ENCODE measurements around the gene LTB4R.

Gene LTB4R

GRCh38 chr14:24279301-24280186 is 31.8 kb upstream of the LTB4R start:
- DNase-seq: no peak

- DNase-seq: no peak
These were observed 30.4 kb upstream of the LTB4R start for GRCh38 chr14:24280797-24281460.

DNA sequence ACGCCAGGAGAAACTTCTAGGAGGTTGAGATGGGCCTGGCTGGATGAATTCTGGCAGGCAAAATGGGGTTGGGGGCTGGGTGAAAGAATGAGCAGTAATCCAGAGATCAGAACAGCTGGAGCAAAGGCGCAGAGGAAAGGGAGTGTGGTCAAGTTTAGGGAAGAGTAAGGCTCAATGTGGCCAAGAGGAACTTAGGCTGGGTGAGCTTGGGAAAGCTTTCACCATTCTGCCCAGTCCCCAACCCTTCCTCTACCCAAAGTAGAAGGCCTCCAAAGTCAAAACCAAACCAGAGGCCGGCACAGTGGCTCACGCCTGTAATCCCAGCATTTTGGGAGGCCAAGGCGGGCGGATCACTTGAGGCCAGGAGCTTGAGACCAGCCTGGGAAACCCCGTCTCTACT is 29.7 kb upstream of the LTB4R start:
- DNase-seq: no peak

DNA sequence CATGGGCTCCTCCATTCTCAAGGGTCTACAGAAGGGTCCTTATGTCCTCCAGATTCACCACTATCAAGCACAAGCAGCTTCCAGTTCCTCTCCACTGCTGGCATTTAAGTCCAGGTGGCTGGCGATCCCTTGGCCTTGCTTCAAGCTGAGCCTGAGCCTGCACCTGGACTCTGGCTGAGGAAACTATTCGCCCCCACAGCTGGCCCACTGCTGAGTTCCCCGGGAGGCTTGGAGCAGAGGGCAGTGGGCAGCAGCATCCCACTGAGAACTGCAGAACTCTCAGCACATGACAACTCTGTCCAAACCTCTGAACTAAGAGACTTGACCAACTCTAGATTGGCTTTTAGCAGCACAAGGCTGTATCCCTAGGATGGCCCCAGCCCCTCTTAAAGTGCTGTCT is 28.6 kb upstream of the LTB4R start:
- DNase-seq: no peak

DNA sequence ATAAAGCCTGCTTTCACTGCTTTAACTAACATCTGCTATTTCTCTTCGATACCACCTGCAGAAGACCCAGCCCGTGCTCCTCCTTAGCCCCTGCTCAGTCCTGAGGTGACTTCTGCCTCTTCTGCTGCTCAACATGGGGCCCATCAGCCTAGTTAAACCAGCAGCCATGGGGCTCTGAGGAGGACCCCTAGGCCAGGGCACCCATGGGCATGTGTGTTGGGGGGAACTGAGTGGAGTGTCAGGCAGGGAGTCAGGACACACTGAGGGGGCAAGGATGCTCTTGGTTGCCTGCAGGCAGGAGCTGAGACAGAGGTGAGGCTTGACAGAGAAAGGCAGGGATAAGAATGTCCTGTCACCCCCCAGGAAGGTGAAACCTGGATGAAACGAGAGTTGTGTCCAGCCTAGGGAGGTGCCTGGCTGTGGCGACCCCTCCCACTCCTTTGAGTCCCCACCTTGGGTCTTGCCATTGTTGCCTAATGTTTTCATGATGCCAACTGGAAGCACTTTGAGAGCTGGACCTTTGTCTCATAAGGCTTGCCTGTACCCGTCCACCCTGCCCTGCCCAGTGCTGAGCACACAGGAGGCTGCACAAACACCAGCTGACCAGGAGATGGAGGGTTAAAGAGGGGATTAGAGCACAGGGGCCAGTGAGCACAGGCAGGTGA is 27.4 kb upstream of the LTB4R start:
- no peak for DNase-seq

DNA sequence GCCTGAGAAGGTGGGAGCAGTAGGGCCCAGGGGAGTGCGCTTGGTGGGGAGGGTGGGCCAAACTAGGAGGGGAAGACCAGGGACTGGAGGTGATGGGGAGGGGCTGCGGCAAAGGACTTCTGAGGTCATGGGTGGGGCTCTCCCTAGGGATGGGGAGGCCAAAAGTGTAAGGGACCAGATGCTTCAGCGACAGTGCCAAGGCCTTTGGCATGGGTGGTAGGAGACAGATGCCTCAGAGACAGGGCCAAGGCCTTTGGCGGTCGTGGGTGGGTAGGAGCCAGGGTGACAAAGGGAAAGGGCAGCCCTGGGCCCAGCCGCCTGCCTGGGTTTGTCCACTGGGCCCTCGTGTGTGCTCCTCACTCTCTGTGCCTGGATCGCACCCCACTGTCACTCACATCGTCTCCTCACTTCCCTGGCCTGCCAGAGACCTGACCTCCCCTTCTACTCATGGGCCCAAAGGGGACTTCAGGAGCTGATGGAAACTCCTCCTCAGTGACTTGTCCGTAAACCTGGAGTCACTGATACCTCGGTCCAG is 26.7 kb upstream of the LTB4R start:
- DNase-seq: no peak

GRCh38 chr14:24285351-24285750 is 26.0 kb upstream of the LTB4R start:
- no peak for DNase-seq

GRCh38 chr14:24286996-24287395 is 24.3 kb upstream of the LTB4R start:
- DNase-seq: no peak

- no peak for DNase-seq
These were observed 21.5 kb upstream of the LTB4R start for GRCh38 chr14:24289649-24290280.

- no peak for DNase-seq
These were observed 20.6 kb upstream of the LTB4R start for GRCh38 chr14:24290746-24291145.

- no peak for DNase-seq
These were observed 19.7 kb upstream of the LTB4R start for GRCh38 chr14:24291446-24292117.

- DNase-seq: no peak
These were observed 19.0 kb upstream of the LTB4R start for GRCh38 chr14:24292118-24292807.

DNA sequence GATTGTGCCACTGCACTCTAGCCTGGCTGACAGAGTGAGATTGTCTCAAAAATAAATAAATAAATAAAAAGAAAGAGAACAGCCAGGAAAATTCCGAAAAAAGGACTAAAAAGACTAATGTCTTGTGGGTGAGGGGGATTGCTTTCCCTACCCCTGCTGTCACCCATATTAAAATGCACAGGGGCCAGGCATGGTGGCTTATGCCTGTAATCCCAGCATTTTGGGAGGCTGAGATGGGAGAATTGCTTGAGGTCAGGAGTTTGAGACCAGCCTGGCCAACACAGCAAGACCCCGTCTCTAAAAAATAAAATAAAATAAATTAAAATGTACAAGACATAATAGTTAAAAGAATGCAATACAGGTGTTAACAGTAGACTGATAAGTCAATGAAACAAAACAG is 17.8 kb upstream of the LTB4R start:
- no peak for DNase-seq

DNA sequence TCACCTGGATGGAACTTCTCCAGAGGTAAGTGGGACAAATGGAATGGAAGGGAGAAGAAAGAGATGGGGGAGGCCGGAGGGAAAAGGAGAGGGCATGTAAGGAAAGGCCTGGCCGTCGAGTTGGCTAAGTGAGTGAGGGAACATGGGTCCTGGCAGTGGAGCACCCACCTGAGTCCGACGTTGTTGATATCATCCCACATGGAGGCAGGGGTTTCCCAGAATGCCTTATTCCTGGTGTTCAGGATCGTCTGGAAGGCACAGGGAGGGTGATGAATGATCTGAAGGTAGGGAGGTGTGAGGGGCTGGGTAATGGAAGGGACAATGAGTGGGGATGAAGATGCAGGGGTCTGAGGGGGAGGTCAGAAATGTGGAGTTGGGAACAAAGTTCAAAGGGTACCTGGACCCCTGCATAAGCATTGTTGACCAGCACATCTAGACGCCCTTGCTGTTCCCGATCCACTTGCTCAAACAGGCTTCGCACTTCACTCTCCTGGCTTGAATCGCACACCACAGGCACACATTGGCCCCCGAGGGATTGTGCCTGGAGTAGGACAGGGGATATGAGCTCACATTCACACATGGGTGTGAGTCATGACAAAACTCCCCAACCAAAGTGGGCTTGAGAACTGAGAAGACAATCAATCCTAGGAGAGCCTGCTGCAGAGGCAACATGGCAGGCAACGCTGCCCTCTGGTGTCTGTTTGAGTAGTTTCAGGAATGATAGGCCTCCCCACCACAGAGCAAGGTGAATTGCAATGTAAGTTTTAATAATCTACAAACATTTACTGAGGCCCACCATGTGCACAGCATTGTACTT is 14.8 kb upstream of the LTB4R start:
- DNase-seq: peak; percentile 94

- DNase-seq: no peak
These were observed 13.9 kb upstream of the LTB4R start for GRCh38 chr14:24297190-24297964.

DNA sequence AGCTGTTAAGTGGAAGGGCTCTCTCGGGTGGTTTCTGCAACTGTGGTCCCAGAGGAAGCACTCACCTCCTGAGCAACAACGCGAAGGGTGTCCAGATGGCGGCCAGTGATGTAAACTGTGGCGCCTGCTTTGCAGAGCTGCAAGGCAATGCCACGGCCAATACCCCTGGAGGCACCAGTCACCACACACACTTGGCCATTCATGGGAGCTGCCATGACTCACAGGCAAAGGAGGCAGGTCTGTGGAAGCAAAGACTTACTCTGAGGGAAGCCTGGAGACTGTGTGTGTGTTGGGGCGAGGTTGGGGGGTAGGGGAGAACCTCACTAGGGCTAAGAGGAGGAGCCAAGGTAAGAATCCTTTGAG is 12.4 kb upstream of the LTB4R start:
- peak; percentile 85 for DNase-seq

- DNase-seq: peak; percentile 94
These were observed 11.8 kb upstream of the LTB4R start, which contains the start of the genes DHRS1 and NOP9 for GRCh38 chr14:24299255-24300191. DHRS1 (minus strand) TSS chr14:24299780; CDS start chr14:24299106, 674 bp downstream. NOP9 (plus strand) TSS chr14:24299850; CDS start chr14:24299955, 105 bp downstream.

GRCh38 chr14:24300326-24300980 is 10.8 kb upstream of the LTB4R start:
- DNase-seq: no peak

All from islet precursor cell (in vitro differentiated cells).